HEK293T (cell line): ENCODE measurements around the gene PLAGL2.
"Not testable (repeated sequence)": the region's sequence is repeated elsewhere in the genome, so short reads cannot be mapped to it uniquely, and the experiment has no call there.

Experiments
- CTCF ChIA-PET: fragments of 350-600 bp; formaldehyde crosslinking; extraction: SDS; loops from one replicate; lab custom pipeline; 2021; ENCODE audit warnings: antibody characterized with exemption, inconsistent platforms; lab: Yijun Ruan, JAX
- POLR2A ChIA-PET: fragments of 350-600 bp; formaldehyde crosslinking; extraction: SDS; loops from one replicate; lab custom pipeline; 2020; ENCODE audit warnings: antibody characterized with exemption, inconsistent platforms; lab: Yijun Ruan, JAX
- DNase-seq: peaks from one replicate; pipeline ENCODE4 v3.0.0; 2012; ENCODE audit warnings: mixed read lengths; ENCODE audit errors: extremely low spot score
- ARNT ChIP-seq: fragments of 450-650 bp; IDR thresholded peaks from 2 replicates; pipeline ENCODE4 v1.6.1; 2017; ENCODE audit warnings: mild to moderate bottlenecking
- BHLHE40 ChIP-seq: fragments of 450-650 bp; IDR thresholded peaks from 2 replicates; pipeline ENCODE4 v1.6.1; 2016; ENCODE audit warnings: mild to moderate bottlenecking, moderate library complexity, borderline replicate concordance
- CTBP1 ChIP-seq: fragments of 450-650 bp; IDR thresholded peaks from 2 replicates; pipeline ENCODE4 v1.6.1; 2016; ENCODE audit warnings: borderline replicate concordance
- ELF4 ChIP-seq: fragments of 450-650 bp; IDR thresholded peaks from 2 replicates; pipeline ENCODE4 v1.6.1; 2017; ENCODE audit warnings: antibody characterized with exemption
- FOXA1 ChIP-seq: fragments of 450-650 bp; IDR thresholded peaks from 2 replicates; pipeline ENCODE4 v1.6.1; 2016; ENCODE audit warnings: mild to moderate bottlenecking
- FOXK2 ChIP-seq: fragments of 450-650 bp; IDR thresholded peaks from 2 replicates; pipeline ENCODE4 v1.6.1; 2016; ENCODE audit warnings: mild to moderate bottlenecking
- FOXM1 ChIP-seq: fragments of 450-650 bp; IDR thresholded peaks from 2 replicates; pipeline ENCODE4 v1.6.1; 2017; ENCODE audit warnings: mild to moderate bottlenecking, borderline replicate concordance
- HDGF ChIP-seq: fragments of 450-650 bp; IDR thresholded peaks from 2 replicates; pipeline ENCODE4 v1.6.1; 2017; ENCODE audit warnings: antibody characterized with exemption, borderline replicate concordance
- L3MBTL2 ChIP-seq: fragments of 450-650 bp; conservative IDR thresholded peaks from 2 replicates; pipeline ENCODE4 v1.6.1; 2016; ENCODE audit warnings: mild to moderate bottlenecking
- LEF1 ChIP-seq: fragments of 450-650 bp; IDR thresholded peaks from 2 replicates; pipeline ENCODE4 v1.6.1; 2017; ENCODE audit warnings: mild to moderate bottlenecking, borderline replicate concordance
- NFRKB ChIP-seq: fragments of 450-650 bp; IDR thresholded peaks from 2 replicates; pipeline ENCODE4 v1.6.1; 2016; ENCODE audit warnings: mild to moderate bottlenecking, moderate library complexity
- SP1 ChIP-seq: fragments of 450-650 bp; IDR thresholded peaks from 2 replicates; pipeline ENCODE4 v1.6.1; 2017
- SUZ12 ChIP-seq: fragments of 450-650 bp; IDR thresholded peaks from 2 replicates; pipeline ENCODE4 v1.6.1; 2016; ENCODE audit warnings: mild to moderate bottlenecking
- TARDBP ChIP-seq: fragments of 450-650 bp; IDR thresholded peaks from 2 replicates; pipeline ENCODE4 v1.6.1; 2016
- ZNF384 ChIP-seq: fragments of 450-650 bp; IDR thresholded peaks from 2 replicates; pipeline ENCODE4 v1.6.1; 2016
- TF ChIP-seq, protein P1 (sequence below): fragments of 450-650 bp; IDR thresholded peaks from 2 replicates; pipeline ENCODE4 v1.6.1; 2016

Gene PLAGL2

GRCh38 chr20:32181606-32182005, 25.9 kb downstream of the PLAGL2 start:
- TF ChIP-seq SP1 (no peak), FOXM1 (no peak), HDGF (no peak), ARNT (no peak), NFRKB (no peak), LEF1 (no peak), BHLHE40 (no peak), FOXK2 (no peak), FOXA1 (no peak), SUZ12 (no peak), ELF4 (no peak), ZNF384 (no peak), L3MBTL2 (no peak), CTBP1 (no peak)
- TF ChIP-seq, protein P1, sequence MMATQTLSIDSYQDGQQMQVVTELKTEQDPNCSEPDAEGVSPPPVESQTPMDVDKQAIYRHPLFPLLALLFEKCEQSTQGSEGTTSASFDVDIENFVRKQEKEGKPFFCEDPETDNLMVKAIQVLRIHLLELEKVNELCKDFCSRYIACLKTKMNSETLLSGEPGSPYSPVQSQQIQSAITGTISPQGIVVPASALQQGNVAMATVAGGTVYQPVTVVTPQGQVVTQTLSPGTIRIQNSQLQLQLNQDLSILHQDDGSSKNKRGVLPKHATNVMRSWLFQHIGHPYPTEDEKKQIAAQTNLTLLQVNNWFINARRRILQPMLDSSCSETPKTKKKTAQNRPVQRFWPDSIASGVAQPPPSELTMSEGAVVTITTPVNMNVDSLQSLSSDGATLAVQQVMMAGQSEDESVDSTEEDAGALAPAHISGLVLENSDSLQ: no peak
- DNase-seq: no peak
- ChIA-PET CTCF (no interaction called here), POLR2A (no interaction called here)

DNA sequence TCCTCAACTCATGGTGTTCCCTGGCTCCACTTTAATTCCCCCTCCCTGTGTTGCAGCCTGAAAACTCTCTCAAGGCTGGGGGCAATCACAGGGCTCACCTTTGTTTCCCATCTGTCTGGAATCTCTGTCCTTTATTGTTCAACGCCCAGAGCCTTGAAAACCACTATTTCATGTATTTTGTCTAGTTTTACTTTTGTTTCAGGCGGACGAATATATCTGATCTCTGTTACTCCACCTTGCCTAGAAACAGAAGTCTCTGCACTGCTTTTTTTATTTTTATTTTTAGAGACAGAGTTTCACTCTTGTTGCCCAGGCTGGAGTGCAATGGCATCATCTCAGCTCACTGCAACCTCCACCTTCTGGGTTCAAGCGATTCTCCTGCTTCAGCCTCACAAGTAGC, 27.6 kb downstream of the PLAGL2 start:
- DNase-seq: no peak
- TF ChIP-seq ARNT (no peak), SP1 (no peak), LEF1 (no peak), CTBP1 (no peak), BHLHE40 (no peak), HDGF (no peak), FOXK2 (no peak)
- ChIA-PET POLR2A (no interaction called here), CTCF (no interaction called here)

DNA sequence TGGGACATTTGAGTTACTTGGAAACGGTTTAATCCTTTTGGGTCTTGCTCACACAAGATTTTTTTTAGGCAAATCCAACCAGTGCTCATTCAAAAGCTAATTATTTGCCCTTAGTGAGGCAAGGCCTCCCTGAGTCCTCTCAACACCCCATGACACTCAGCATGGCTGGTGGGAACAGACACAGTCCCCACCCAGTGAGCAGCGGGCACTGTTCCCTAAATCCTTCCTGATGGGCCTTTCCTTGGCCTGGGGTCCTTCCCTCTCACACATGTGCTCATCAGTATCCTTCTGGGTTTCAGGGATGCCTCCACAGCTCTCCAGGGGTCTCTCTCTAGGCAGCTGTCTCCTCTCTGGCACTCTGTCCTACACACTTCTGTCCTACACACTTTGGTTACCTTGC, 28.0 kb downstream of the PLAGL2 start:
- TF ChIP-seq HDGF (no peak), ZNF384 (no peak), BHLHE40 (no peak), FOXA1 (no peak), ARNT (no peak), FOXM1 (no peak), ELF4 (no peak), FOXK2 (no peak), LEF1 (no peak), TARDBP (no peak), SUZ12 (no peak), SP1 (no peak), NFRKB (no peak), L3MBTL2 (no peak), CTBP1 (no peak)
- TF ChIP-seq, protein P1: no peak
- DNase-seq: no peak
- ChIA-PET CTCF (no interaction called here), POLR2A (no interaction called here)

- POLR2A ChIA-PET, CTCF ChIA-PET, DNase-seq: not testable (repeated sequence)
Observed at GRCh38 chr20:32177696-32178095, 29.8 kb downstream of the PLAGL2 start.

DNA sequence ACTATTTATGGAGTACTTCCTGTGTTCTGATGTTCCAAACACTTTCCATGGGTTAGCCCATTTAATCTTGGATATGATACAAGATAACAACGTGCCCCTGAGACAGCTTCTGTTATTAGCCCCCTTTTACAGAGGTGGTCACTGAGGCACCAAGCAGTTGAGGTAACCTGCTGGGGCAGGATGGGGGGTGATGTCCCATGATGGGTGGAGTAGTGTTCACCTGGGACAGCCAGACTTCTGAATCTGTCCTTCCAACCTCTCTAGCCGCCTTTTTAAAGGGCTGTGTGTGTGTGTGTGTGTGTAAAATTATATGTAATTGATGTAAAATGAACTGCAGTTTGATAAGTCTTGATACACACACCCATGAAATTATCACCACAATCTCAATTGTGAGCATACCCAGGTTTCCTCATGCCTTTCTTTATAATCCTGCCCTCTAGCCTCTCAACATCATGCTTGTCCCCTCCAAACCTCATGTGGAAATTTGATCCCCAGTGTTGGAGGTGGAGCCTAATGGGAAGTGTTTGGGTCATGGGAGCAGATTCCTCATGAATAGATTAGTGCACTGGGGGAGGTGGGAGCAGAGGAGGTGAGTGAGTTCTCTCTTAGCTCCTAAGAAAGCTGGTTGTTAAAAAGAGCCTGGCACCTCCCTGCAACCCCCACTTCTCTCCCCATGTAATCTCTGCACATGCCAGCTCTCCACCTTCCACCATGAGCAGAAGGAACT, 39.2 kb downstream of the PLAGL2 start:
- no peak for DNase-seq
- TF ChIP-seq LEF1: no peak
- TF ChIP-seq CTBP1: no peak
- no peak for TF ChIP-seq NFRKB
- TF ChIP-seq ELF4: no peak
- no peak for TF ChIP-seq L3MBTL2
- TF ChIP-seq SP1: no peak
- no peak for TF ChIP-seq ARNT
- TF ChIP-seq FOXK2: no peak
- no peak for TF ChIP-seq FOXA1
- TF ChIP-seq TARDBP: no peak
- TF ChIP-seq SUZ12: no peak
- TF ChIP-seq, protein P1: no peak
- TF ChIP-seq FOXM1: no peak
- TF ChIP-seq ZNF384: no peak
- no peak for TF ChIP-seq BHLHE40
- TF ChIP-seq HDGF: no peak
- ChIA-PET CTCF (no interaction called here), POLR2A (no interaction called here)

- no peak for TF ChIP-seq ELF4
- no peak for TF ChIP-seq HDGF
- TF ChIP-seq TARDBP: no peak
- TF ChIP-seq BHLHE40: no peak
- no peak for TF ChIP-seq FOXM1
- TF ChIP-seq L3MBTL2: no peak
- TF ChIP-seq, protein P1: no peak
- no peak for TF ChIP-seq ZNF384
- no peak for TF ChIP-seq SUZ12
- no peak for TF ChIP-seq LEF1
- TF ChIP-seq FOXK2: no peak
- no peak for TF ChIP-seq ARNT
- TF ChIP-seq SP1: no peak
- TF ChIP-seq NFRKB: no peak
- TF ChIP-seq FOXA1: no peak
- DNase-seq: no peak
- ChIA-PET CTCF (no interaction called here), POLR2A (no interaction called here)
Observed at GRCh38 chr20:32167552-32167951, 40.0 kb downstream of the PLAGL2 start.
